ENCODE results near the gene LRRC70.
"Not testable (repeated sequence)": the region's sequence is repeated elsewhere in the genome, so short reads cannot be mapped to it uniquely, and the experiment has no call there.

The LRRC70 gene, protein sequence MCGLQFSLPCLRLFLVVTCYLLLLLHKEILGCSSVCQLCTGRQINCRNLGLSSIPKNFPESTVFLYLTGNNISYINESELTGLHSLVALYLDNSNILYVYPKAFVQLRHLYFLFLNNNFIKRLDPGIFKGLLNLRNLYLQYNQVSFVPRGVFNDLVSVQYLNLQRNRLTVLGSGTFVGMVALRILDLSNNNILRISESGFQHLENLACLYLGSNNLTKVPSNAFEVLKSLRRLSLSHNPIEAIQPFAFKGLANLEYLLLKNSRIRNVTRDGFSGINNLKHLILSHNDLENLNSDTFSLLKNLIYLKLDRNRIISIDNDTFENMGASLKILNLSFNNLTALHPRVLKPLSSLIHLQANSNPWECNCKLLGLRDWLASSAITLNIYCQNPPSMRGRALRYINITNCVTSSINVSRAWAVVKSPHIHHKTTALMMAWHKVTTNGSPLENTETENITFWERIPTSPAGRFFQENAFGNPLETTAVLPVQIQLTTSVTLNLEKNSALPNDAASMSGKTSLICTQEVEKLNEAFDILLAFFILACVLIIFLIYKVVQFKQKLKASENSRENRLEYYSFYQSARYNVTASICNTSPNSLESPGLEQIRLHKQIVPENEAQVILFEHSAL

DNA sequence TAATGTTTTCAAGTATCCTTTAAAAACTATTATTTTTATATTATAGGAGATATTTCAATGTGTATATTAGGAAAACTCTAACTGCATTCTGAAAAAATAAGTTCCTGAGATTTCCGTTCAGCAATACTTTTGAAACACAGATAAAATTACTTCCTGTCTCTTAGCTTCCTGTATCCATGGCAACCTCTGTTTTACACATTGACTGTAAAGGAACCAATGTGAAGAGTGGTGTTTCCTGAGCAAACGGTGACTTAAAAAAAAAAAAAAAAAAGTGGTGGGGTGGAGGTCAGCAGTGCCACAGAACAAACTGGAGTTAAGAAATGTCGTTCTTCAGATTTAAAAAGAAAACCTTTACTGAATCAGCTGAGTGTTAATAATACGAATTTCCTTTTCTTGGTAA, at the start of gene LRRC70:
Gene LRRC70, plus strand, starts transcription at position 280 of the 400 bp plus-strand sequence. CDS start 620 bp downstream, outside the sequence.
- DNase-seq = no peak

DNA sequence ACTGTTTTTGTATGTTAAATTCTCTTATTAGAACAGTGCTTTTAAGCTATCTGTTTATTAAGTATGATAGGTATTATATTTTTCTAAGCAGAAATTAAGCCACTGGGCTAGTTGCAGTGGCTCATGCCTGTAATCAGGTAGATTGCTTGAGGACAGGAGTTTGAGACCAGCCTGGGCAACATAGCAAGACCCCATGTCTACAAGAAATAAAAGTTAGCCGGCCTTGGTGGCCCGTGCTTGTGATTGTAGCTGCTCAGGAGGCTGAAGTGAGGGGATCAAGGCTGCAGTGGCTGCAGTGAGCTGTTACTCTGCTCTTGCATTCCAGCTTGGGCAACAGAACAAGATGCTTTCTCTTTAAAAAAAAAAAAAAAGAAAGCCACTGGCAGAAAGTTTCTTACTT, 45.0 kb upstream of the LRRC70 start:
- DNase-seq = no peak

DNA sequence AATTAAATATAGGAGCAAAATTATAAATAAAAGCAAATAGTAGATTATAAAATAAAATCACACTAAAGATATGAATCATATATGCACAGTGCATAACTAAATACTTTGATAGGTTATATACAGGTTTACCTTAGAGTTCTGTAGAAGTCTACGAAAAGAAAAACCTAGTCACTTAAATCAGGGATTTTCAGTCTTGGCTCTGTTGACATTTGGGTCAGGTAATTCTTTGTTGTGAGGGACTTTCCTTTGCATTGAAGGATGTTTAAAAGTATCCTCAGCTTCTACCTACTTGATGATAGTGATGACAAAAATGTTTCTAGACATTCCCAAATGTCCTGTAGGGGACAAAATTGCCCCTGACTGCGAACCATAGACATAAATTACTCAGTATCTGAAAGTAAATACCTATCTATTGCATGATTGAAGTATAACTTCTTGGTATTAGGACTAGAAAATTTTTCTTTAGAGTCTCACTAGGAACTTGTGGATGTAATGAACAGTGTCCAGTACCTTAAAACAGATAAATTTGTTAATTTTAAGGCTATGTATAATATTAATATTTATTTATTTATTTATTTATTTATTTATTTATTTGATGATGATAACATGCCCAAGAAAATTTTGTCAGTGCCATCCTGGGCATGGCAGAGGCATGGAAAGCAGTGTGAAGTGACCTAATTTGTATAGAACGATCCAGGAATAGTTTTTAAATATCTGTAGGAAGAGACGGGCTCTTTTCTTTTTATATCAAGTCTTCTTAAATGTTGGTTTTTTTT, 44.0 kb upstream of the LRRC70 start:
- no peak for DNase-seq

DNA sequence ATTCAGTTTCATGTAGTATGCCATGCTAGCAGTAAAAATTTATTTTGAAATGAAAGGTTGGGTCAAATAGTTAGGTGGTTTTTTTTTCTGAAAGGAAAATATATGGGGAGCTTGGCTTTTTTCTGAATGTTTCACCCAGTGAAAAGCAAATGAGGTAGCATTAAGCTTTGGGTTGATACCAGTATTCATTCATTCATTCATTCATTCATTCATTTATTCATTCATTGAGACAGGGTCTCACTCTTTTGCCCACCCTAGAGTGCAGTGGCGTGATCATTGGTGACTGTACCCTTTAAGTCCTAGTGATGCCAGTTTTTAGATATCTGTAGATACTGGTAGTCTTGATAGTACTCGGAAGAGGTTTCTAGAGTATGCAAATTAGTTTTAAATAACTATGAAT, 42.4 kb upstream of the LRRC70 start:
- no peak for DNase-seq

DNA sequence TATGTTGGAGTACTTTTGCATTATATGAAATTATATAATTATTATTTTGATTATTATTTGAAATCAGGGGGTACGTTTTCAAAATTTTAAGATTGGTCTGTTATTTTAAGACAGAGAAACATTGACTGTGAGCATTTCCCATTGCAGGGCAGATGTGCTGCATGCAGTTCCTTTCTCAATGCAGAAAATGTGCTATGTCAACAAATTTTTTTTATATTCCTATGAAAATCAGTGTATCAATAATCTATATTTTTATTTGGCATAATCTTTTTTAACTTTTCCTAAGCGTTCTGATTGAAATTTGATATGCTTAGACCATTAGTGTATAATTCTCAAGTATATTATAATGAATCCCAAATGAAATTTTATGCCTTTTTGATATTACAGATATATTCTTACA, 41.8 kb upstream of the LRRC70 start:
- no peak for DNase-seq

DNA sequence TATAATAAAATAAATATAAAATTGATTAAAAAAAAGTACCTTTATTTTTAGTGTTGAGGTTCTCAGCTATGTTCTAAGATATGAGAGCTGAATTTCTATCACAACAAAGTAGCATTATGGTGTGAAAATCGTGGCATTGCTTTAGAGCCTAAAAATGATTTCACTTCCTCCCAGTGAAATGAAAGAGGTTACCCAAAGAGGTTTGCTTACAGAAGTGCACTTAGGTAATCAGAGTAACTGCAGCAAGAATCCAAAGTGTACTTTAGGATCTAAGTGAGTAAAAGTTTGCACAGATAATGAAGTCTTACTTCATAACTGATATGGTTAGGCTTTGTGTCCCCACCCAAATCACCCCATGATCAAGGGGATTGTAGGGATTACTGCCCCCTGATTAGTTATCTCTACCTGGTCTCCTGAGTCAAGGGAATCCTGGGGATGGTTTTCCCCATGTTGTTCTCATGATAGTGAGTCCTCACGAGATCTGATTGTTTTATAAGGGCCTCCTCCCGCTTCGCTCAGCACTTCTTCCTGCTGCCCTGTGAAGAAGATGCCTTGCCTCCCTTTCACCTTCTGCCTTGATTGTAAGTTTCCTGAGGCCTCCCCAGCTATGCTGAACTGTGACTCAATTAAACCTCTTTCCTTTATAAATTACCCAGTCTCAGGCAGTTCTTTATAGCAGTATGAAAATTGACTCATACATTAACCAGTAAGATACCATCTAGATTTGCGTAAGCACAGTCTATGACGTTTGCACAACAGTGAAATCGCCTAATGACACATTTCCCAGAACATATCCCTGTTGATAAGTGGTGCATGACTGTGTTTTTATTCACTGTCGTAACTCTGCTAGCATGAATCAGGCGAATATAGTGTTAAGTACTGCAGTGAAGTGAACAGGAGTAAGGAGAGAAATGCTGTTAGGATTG, 40.3 kb upstream of the LRRC70 start:
- no peak for DNase-seq

DNA sequence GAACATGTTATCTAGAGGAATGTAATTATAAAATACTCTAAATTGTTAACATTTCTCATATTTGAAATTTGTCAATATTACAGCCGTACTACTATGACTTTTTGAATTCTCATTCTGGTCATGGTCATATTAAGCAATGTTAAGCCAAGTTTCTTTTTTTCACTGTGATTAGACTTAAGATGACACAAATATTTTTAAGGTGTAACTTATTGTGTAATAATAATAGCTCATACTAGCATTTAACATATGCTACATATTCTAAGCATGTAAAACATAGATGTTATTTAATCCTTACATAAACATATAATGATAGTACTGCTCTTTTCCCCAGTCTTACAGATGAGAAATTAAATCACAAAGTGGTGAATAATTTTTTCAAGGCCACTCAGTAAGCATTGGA, 35.9 kb upstream of the LRRC70 start:
- DNase-seq = no peak

DNA sequence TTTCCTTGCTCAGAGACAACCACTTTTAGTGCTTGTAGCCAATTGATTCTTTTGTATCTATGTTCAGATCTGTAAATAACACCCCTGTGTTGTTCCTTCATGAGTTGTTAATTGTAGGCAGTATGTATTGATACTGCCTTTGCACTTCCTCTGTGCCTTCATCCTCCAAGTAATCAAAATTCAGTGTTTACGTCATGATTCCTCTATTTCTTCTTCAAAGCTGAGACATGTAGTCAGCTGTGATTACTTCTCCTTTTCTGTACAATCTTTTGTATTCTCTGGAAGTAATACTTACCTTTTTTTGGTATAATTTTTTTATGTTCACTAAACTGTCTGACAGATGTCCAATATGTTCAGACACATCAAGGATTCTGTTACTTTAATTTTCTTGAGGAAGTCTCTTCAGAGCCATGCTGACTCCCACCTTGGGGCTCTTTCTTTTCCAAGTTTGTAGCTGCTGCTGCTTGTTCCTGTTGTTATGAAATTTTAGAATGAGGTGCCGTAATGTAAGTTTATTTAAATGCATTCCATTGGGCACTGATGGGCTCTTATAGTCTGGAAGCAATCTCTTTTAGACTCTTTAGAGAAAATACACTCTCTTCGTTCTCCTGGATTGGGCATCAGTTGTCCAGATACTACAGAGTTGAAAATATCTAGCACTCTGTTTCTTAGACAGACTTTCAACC, 30.5 kb upstream of the LRRC70 start:
- no peak for DNase-seq

DNA sequence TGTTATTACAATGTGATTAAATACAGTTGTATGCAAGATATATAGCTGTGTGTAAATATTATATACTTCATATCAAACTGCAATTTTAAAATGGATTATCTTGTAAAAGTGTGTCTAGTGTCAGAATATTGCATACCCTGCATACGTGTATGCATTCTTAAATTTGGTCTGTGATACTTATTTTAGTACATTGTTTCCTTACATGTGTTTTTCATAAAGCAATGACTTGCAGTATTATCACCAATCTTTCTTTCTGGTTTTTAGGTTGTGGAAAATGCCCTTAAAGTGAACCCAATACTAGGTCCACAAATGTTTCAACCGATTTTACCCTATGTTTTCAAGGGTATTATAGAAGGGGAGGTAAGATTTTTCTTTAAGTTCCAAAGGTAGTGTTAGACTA, 28.5 kb upstream of the LRRC70 start:
- DNase-seq = no peak

DNA sequence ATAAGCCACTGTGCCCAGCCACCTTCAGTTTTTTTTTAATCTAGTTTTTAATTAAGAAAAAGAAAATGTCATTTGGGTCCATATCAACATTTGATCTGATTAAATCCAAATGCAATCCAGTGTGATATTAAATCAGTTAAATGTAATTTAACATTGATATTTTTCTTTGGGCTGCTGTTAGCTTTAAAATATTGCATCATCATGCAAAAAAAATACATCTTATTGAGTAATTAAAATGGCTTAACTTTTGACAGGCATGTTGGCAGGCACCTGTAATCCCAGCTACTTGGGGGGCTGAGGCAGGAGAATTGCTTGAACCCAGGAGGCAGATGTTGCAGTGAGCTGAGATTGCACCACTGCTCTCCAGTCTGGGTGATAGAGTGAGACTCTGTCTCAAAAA, 22.7 kb upstream of the LRRC70 start:
- no peak for DNase-seq

DNA sequence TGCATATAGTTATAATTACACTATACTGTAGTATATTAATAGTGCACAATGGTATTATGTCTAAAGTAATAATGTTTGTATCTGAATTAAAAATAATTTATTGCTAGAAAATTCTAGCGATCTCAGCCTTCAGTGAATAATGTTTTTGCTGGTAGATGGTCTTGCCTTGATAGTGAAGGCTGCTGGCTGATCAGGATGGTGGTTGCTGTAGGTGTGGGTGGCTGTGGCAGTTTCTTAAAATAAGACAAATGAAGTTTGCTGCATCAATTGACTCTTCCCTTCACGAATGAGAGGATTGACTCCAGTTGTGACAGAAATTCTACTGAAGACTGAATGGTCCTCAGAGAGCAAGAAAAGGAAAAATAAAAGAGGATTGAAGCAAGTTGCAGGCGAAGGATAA, 19.7 kb upstream of the LRRC70 start:
- no peak for DNase-seq

DNA sequence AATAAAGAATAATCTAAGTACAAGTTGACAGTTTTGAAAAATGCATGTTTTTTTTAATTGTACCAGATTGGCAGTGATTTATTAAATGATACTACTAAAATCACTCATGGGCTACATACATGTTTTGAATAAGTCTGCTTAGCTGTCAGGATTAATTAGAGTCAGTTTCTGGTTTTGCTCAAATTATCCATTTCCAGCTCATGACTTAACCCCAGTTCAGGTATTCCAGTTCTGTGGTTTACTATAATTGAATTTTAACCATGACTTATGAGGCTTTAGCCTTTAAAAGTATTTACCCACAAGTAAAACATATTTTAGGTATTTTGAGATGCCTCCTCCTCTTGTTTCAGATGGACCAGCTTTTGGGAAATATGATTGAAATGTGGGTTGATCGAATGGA, 17.8 kb upstream of the LRRC70 start:
- no peak for DNase-seq

DNA sequence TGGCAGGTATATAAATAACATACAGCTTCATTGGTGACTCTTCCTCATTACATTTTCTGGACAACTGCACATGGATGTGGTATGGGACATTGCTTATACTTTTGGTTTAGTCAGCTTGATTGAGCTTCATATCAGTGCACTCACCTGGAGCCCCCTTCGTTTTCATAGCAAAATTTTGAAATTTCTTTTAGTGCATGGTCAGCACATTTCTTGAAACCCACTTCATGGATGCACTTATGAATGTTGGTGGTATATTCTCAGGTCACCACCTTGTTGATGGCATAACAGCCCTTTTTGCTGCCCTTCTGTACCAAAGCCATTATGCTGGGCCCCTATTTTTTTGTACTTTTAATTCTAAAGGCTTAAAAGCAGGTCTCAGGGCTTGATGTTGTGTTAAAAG, 16.7 kb upstream of the LRRC70 start:
- DNase-seq = no peak

DNA sequence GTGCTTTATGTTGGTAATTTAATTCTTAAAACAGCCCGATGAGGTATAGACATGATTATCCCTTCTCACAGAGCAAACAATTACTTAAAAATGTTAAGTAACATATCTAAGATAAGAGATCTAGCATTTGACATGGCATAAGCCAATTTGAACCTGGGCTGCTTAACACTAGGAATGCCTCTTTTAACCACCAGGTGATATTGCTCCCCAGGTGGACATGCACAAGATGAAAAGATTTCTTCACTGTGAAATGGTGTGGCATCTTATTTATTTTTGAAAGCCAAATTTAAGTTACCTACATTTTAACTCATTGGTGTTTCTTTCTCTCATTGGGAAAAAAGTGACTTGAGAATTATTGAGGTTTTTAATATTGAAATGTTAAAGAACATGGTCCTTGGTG, 15.8 kb upstream of the LRRC70 start:
- DNase-seq = no peak

DNA sequence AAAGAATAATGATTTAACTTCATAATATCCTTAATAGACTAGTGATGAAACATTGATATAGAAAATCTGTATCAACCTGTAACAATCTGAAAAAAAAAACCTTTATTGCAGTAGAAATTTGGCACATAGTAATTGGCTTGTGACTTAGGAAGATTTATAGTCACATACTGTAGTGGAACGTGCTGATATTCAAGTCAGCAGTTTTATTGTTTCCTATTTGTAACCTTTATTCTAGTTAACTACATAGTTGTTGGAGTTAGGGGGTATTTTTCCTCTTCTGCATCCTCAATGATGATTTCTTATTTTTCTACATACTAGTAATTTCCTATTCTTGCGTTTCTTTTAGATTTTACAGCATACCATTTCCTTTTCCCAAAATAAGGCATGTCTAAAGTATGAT, 14.5 kb upstream of the LRRC70 start:
- DNase-seq = no peak

DNA sequence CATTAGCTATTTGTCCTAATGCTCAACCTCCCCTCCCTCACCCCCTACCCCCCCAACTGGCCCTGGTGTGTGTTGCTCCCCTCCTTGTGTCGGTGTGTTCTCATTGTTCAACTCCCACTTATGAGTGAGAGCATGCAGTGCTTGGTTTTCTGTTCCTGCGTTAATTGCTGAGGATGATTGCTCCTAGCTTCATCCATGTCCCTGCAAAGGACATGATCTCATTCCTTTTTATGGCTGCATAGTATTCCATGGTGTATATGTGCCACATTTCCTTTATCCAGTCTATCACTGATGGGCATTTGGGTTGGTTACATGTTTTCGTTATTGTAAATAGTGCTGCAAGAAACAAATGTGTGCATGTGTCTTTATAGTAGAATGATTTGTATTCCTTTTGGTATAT, 12.9 kb upstream of the LRRC70 start:
- DNase-seq = not testable (repeated sequence)

DNA sequence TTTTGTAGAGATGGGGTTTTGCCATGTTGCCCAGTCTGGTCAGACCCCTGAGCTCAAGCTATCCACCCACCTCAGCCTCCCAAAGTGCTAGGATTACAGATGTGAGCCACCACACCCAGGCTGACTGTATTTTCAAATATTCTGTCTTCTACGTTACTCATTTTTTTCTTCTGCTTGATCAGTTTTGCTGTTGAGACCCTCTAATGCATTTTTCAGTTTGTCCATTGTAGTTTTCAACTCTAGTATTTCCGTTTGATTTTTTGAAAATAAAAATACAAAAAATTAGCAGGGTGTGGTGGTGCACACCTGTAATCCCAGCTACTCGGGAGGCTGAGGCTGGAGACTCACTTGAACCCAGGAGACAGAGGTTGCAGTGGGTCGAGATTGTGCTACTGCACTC, 10.5 kb upstream of the LRRC70 start:
- DNase-seq = no peak

DNA sequence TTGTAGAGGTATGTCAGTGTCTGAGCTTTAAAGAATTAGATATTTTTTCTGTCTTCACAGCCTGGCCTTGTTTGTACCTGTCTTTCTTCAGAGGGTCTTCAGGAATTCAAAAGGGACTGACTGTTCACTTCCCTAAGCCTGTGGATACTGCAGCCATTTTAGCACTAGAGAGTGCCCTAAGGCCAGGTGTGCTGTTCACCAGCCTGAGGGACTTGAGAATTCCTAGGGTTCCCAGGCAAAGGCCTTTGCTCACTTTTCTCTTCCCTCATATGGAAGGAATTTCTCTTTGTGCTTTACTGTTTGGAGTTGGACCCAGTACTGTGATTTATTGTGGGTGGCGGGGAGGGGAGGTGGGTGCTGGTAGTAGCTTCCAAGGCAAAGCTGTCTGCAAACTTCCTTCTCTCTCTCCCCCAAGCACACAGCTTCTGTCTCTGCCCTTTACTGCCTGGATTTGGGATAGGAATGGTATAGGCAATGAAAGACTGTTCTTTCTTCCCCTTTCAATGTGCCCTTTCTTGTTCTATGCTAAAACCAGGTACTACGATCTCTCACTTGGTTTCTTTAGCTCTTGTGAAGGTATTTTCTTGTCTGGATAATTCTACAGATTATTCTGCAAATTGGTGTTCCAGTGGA, 9.7 kb upstream of the LRRC70 start:
- no peak for DNase-seq

DNA sequence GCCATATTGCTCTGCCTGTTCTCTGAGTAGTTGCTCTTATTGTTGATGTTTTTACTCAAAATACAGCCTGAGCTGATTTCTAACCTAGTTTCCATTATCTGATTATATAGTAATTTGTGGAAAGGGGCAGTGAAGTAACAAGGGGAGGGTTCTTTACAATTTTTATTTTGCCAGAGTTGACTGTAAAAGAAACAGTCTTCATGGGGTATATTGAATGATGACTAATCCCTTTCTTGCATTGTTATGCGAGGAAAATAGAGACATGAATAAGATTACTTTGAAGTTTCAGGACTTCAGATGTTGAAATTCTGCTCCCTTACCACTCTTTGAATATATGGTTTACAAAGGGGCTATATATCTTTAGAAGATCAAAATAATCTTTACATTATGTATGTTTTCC, 9.1 kb upstream of the LRRC70 start:
- no peak for DNase-seq

DNA sequence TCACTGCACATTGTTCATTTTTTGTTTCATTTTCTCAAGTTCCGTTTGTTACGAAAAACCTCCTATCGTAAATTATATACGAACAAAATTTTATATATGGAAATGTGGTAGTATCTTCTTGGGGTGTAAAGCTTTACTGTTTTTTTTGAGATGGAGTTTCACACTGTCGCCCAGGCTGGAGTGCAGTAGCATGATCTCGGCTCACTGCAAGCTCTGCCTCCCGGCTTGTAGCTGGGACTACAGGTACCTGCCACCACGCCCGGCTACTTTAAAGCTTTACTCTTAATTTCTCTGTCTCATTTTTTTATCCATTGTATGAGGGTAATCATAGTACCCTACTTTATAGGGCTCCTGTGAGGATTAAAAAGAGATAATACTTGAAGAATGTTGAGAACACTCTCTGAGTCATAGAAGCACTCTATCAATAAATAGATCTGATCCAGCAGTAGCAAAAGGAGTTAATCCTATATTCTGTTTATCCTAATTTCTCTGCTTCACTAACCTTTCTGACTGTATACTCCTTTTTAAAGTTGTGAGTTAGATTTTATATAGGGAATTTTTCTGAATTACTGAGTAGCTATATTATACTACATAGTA, 5.6 kb upstream of the LRRC70 start:
- DNase-seq = no peak

DNA sequence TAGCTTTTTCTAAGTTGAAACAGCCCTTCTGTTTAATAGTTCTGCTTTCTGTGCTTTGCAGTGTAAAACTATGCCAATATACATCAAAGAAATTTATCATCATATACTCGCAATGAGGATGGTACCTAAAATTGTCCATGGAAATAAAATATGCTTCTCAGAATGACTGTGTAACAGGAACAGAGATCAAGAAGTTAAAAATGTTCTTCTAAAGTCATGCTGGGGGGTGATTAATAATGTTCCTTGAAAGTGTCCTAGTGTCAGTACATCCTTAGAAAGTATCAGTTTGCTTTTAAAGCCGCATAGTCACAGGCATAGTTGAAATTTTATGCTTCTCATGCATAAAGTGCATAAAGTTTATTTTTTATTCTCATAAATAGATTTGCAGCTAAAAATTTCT, 4.0 kb upstream of the LRRC70 start:
- DNase-seq = no peak

Data from activated T-cell treated with anti-CD3 and anti-CD28 coated beads for 4 hours (primary cell).